Panc1 (cell line): ENCODE measurements around the gene PDXK.

Experiments used
- POLR2AphosphoS5 ChIP-seq: IDR thresholded peaks from 2 replicates; pipeline ENCODE4 v1.6.1; 2012; ENCODE audit warnings: mild to moderate bottlenecking, low read depth, low read length, moderate library complexity
- SIN3A ChIP-seq: IDR thresholded peaks from 2 replicates; pipeline ENCODE4 v1.6.1; 2012; ENCODE audit warnings: low read depth, mild to moderate bottlenecking, low read length, moderate library complexity, borderline replicate concordance; ENCODE audit not compliant: insufficient read depth
- TCF7L2 ChIP-seq: IDR thresholded peaks from 2 replicates; pipeline ENCODE4 v1.6.1; 2011; ENCODE audit warnings: mild to moderate bottlenecking, low read depth, low read length, inconsistent platforms
- TF ChIP-seq, protein P1 (sequence below): fragments of 450-650 bp; IDR thresholded peaks from 2 replicates; pipeline ENCODE4 v1.5.1; 2017; ENCODE audit warnings: mild to moderate bottlenecking
- TF ChIP-seq, protein P2 (sequence below), 2 experiments: IDR thresholded peaks; 2 replicates each; pipeline ENCODE4 v1.6.1; 2011 to 2012; ENCODE audit warnings: low read depth in 2 of 2, control low read depth in 1 of 2, low read length in 1 of 2, mild to moderate bottlenecking in 1 of 2, moderate library complexity in 1 of 2; ENCODE audit not compliant: insufficient read depth in 1 of 2

DNA sequence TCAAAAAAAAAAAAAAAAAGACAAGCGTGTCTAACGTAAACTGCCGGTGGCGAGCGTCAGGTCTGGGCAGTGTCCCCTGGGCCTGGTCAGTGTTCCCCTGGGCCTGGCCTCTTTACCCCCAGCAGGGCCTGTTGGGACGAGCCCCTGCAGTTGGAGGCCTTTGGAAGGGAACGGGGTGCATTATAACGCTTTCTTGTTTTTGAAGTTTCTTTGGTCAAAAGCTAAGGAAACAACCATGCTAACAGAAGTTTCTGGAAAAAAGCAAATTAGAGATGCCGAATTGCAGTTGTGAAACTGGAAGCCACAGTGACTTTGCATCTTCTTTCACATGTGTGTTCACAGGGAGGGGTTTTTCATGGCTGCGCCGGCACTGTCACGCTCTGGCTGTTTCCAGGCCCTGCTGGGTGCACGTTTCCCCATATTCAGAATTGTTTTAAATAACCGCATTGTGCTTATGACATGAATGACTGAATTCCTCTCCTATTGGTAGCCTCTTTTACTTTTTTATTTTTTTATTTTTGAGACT, 86.4 kb downstream of the PDXK start:
- TF ChIP-seq, protein P1, sequence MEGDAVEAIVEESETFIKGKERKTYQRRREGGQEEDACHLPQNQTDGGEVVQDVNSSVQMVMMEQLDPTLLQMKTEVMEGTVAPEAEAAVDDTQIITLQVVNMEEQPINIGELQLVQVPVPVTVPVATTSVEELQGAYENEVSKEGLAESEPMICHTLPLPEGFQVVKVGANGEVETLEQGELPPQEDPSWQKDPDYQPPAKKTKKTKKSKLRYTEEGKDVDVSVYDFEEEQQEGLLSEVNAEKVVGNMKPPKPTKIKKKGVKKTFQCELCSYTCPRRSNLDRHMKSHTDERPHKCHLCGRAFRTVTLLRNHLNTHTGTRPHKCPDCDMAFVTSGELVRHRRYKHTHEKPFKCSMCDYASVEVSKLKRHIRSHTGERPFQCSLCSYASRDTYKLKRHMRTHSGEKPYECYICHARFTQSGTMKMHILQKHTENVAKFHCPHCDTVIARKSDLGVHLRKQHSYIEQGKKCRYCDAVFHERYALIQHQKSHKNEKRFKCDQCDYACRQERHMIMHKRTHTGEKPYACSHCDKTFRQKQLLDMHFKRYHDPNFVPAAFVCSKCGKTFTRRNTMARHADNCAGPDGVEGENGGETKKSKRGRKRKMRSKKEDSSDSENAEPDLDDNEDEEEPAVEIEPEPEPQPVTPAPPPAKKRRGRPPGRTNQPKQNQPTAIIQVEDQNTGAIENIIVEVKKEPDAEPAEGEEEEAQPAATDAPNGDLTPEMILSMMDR: no peak
- TF ChIP-seq POLR2AphosphoS5 (no peak), SIN3A (no peak), TCF7L2 (no peak)
- TF ChIP-seq, protein P2, sequence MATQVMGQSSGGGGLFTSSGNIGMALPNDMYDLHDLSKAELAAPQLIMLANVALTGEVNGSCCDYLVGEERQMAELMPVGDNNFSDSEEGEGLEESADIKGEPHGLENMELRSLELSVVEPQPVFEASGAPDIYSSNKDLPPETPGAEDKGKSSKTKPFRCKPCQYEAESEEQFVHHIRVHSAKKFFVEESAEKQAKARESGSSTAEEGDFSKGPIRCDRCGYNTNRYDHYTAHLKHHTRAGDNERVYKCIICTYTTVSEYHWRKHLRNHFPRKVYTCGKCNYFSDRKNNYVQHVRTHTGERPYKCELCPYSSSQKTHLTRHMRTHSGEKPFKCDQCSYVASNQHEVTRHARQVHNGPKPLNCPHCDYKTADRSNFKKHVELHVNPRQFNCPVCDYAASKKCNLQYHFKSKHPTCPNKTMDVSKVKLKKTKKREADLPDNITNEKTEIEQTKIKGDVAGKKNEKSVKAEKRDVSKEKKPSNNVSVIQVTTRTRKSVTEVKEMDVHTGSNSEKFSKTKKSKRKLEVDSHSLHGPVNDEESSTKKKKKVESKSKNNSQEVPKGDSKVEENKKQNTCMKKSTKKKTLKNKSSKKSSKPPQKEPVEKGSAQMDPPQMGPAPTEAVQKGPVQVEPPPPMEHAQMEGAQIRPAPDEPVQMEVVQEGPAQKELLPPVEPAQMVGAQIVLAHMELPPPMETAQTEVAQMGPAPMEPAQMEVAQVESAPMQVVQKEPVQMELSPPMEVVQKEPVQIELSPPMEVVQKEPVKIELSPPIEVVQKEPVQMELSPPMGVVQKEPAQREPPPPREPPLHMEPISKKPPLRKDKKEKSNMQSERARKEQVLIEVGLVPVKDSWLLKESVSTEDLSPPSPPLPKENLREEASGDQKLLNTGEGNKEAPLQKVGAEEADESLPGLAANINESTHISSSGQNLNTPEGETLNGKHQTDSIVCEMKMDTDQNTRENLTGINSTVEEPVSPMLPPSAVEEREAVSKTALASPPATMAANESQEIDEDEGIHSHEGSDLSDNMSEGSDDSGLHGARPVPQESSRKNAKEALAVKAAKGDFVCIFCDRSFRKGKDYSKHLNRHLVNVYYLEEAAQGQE (IDR thresholded peaks at IDR 0.05; ENCODE audit: insufficient read depth in 1 of 2, low read depth in 2 of 2, low read length in 1 of 2): no peak
